ENCODE measurements around the gene TIAM2. TPM values are rescaled to one million over a fixed set of nuclear protein-coding genes. Genes with fewer than 3 reads are reported as not detected.

Gene TIAM2
- total and polyA plus RNA-seq, 12 donors: 4.3 to 22.5 (median 11.8) TPM

GRCh38 chr6:155066361-155066760 is 71.2 kb downstream of the TIAM2 start:
- Histone ChIP-seq H3K27ac (no peak overlapping the region), H3K27me3 (no peaks in the 10 kb centered on the region), H3K4me1 (no peaks in the 10 kb centered on the region), H3K36me3 (no peaks in the 10 kb centered on the region), H3K4me3 (no peak overlapping the region), H3K9me3 (no peaks in the 10 kb centered on the region)
- TF ChIP-seq, protein P1, sequence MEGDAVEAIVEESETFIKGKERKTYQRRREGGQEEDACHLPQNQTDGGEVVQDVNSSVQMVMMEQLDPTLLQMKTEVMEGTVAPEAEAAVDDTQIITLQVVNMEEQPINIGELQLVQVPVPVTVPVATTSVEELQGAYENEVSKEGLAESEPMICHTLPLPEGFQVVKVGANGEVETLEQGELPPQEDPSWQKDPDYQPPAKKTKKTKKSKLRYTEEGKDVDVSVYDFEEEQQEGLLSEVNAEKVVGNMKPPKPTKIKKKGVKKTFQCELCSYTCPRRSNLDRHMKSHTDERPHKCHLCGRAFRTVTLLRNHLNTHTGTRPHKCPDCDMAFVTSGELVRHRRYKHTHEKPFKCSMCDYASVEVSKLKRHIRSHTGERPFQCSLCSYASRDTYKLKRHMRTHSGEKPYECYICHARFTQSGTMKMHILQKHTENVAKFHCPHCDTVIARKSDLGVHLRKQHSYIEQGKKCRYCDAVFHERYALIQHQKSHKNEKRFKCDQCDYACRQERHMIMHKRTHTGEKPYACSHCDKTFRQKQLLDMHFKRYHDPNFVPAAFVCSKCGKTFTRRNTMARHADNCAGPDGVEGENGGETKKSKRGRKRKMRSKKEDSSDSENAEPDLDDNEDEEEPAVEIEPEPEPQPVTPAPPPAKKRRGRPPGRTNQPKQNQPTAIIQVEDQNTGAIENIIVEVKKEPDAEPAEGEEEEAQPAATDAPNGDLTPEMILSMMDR (IDR thresholded peaks at IDR 0.05): no peak
- DNase-seq: no peak
- intact Hi-C loops (cut with DNase I): no loop called here
- WGBS, 2 donors: 74 to 76% methylated on average over 6 of the region's 6 CpGs
- no peak for ATAC-seq

- no peak for ATAC-seq
- TF ChIP-seq, protein P1 (IDR thresholded peaks at IDR 0.05): no peak
- H3K4me1 ChIP-seq: no peaks in the 10 kb centered on the region
- H3K36me3 ChIP-seq: no peaks in the 10 kb centered on the region
- H3K4me3 ChIP-seq: no peak overlapping the region
- intact Hi-C loops (cut with DNase I): no loop called here
- no peaks in the 10 kb centered on the region for H3K27me3 ChIP-seq
- no peaks in the 10 kb centered on the region for H3K9me3 ChIP-seq
- WGBS, 2 donors: 82 to 91% methylated on average over 7 of the region's 7 CpGs
- no peak overlapping the region for H3K27ac ChIP-seq
- DNase-seq: no peak
These were observed 72.0 kb downstream of the TIAM2 start for GRCh38 chr6:155066921-155067680.

- Histone ChIP-seq H3K27me3 (no peaks in the 10 kb centered on the region), H3K4me3 (no peak overlapping the region), H3K27ac (no peak overlapping the region), H3K36me3 (no peaks in the 10 kb centered on the region), H3K4me1 (no peaks in the 10 kb centered on the region), H3K9me3 (no peaks in the 10 kb centered on the region)
- DNase-seq: no peak
- intact Hi-C loops (cut with DNase I): no loop called here
- ATAC-seq: no peak
- WGBS, 2 donors: 68 to 75% methylated on average over 9 of the region's 9 CpGs
- TF ChIP-seq, protein P1 (IDR thresholded peaks at IDR 0.05): no peak
These were observed 73.0 kb downstream of the TIAM2 start for GRCh38 chr6:155067956-155068615.

- no peak for DNase-seq
- Histone ChIP-seq H3K4me3 (no peak overlapping the region), H3K4me1 (no peaks in the 10 kb centered on the region), H3K9me3 (no peaks in the 10 kb centered on the region), H3K36me3 (no peaks in the 10 kb centered on the region), H3K27ac (no peak overlapping the region), H3K27me3 (no peaks in the 10 kb centered on the region)
- ATAC-seq: no peak
- intact Hi-C loops (cut with DNase I): no loop called here
- TF ChIP-seq, protein P1 (IDR thresholded peaks at IDR 0.05): no peak
These were observed 74.4 kb downstream of the TIAM2 start for GRCh38 chr6:155069543-155069942.
